DOHH2 (cell line): Measurements from ENCODE around the gene CHSY1.

Experiments
- H3F3A ChIP-seq: fragments of 200-600 bp; sonication (generic), shearing (Covaris generic); 2 replicates; pipeline ENCODE4 v1.6.0; 2016; ENCODE audit warnings: antibody characterized with exemption, mild to moderate bottlenecking; ENCODE audit not compliant: control insufficient read depth, insufficient read depth
- H3K27ac ChIP-seq: fragments of 200-600 bp; sonication (generic); 2 replicates; pipeline ENCODE4 v1.5.1; 2014; ENCODE audit warnings: low read depth, mild to moderate bottlenecking, low read length, moderate library complexity
- H3K27me3 ChIP-seq: fragments of 200-600 bp; sonication (generic); 2 replicates; pipeline ENCODE4 v1.6.1; 2014; ENCODE audit warnings: mild to moderate bottlenecking, low read length, mixed read lengths; ENCODE audit not compliant: control insufficient read depth
- H3K36me3 ChIP-seq: fragments of 200-600 bp; sonication (generic); 2 replicates; pipeline ENCODE4 v1.6.1; 2014; ENCODE audit warnings: mild to moderate bottlenecking, low read length, moderate library complexity, mixed read lengths; ENCODE audit not compliant: control insufficient read depth
- H3K4me1 ChIP-seq: fragments of 200-600 bp; sonication (generic); 2 replicates; pipeline ENCODE4 v1.6.1; 2014; ENCODE audit warnings: mild to moderate bottlenecking, low read length, mixed read lengths; ENCODE audit not compliant: control insufficient read depth
- H3K4me2 ChIP-seq: fragments of 200-600 bp; sonication (generic); 2 replicates; pipeline ENCODE4 v1.6.0; 2014; ENCODE audit warnings: mild to moderate bottlenecking, low read length, moderate library complexity
- H3K4me3 ChIP-seq: fragments of 200-600 bp; sonication (generic); 2 replicates; pipeline ENCODE4 v1.5.1; 2014; ENCODE audit warnings: mild to moderate bottlenecking, low read length, mixed read lengths
- H3K79me2 ChIP-seq: fragments of 200-600 bp; sonication (generic); 2 replicates; pipeline ENCODE4 v1.6.1; 2014; ENCODE audit warnings: mild to moderate bottlenecking, low read length, mixed read lengths; ENCODE audit not compliant: control insufficient read depth
- H3K9me2 ChIP-seq: fragments of 200-600 bp; sonication (generic); replicated peaks from 2 replicates; pipeline ENCODE4 v1.6.1; 2014; ENCODE audit warnings: mild to moderate bottlenecking, low read length, mixed read lengths; ENCODE audit not compliant: control insufficient read depth
- H3K9me3 ChIP-seq: fragments of 200-600 bp; sonication (generic); 2 replicates; pipeline ENCODE4 v1.6.1; 2014; ENCODE audit warnings: antibody characterized with exemption, low read length, mixed read lengths; ENCODE audit not compliant: control insufficient read depth, insufficient read depth
- H4K20me1 ChIP-seq: fragments of 200-600 bp; sonication (generic); 2 replicates; pipeline ENCODE4 v1.6.0; 2014; ENCODE audit warnings: low read depth, mild to moderate bottlenecking, antibody characterized with exemption, low read length, moderate library complexity; ENCODE audit not compliant: control insufficient read depth, insufficient read depth
- CTCF ChIP-seq: fragments of 200-600 bp; sonication (generic); IDR thresholded peaks from one replicate; pipeline ENCODE4 v1.5.1; 2014; ENCODE audit warnings: antibody characterized with exemption, mild to moderate bottlenecking, low read depth, low read length; ENCODE audit not compliant: poor library complexity, severe bottlenecking
- EZH2phosphoT487 ChIP-seq: fragments of 200-600 bp; sonication (generic); IDR thresholded peaks from 2 replicates; pipeline ENCODE4 v1.6.1; 2017; ENCODE audit warnings: borderline replicate concordance, mild to moderate bottlenecking, antibody characterized with exemption, low read length, moderate library complexity, mixed read lengths

Gene CHSY1

GRCh38 chr15:101193120-101193644 lies 58.7 kb downstream of the CHSY1 start:
- Histone ChIP-seq H4K20me1 (peaks cover 8% of the 10 kb centered on the region), H3K27ac (no peak overlapping the region), H3K4me2 (no peak overlapping the region), H3K9me3 (no peaks in the 10 kb centered on the region), H3K36me3 (no peaks in the 10 kb centered on the region), H3K79me2 (peaks cover 86% of the 10 kb centered on the region), H3F3A (no peaks in the 10 kb centered on the region), H3K9me2 (no peaks in the 10 kb centered on the region), H3K4me1 (no peaks in the 10 kb centered on the region), H3K4me3 (no peak overlapping the region), H3K27me3 (no peaks in the 10 kb centered on the region)
- no peak for TF ChIP-seq EZH2phosphoT487
- TF ChIP-seq CTCF = no peak

- no peak for TF ChIP-seq EZH2phosphoT487
- TF ChIP-seq CTCF = no peak
- Histone ChIP-seq H3K9me2 (no peaks in the 10 kb centered on the region), H3K27ac (no peak overlapping the region), H3K79me2 (peaks cover 86% of the 10 kb centered on the region), H4K20me1 (0 out of 2 replicates have a peak, but pooled peaks cover 2% of the 10 kb centered on the region), H3K4me1 (no peaks in the 10 kb centered on the region), H3K9me3 (no peaks in the 10 kb centered on the region), H3K27me3 (no peaks in the 10 kb centered on the region), H3F3A (no peaks in the 10 kb centered on the region), H3K4me2 (no peak overlapping the region), H3K36me3 (no peaks in the 10 kb centered on the region), H3K4me3 (no peak overlapping the region)
Measured at GRCh38 chr15:101192081-101192480, 59.8 kb downstream of the CHSY1 start.

- TF ChIP-seq EZH2phosphoT487 (no peak), CTCF (no peak)
- no peaks in the 10 kb centered on the region for H3K27me3 ChIP-seq
- no peak overlapping the region for H3K27ac ChIP-seq
- no peak overlapping the region for H3K4me2 ChIP-seq
- H3K4me3 ChIP-seq = no peak overlapping the region
- H3K4me1 ChIP-seq = no peaks in the 10 kb centered on the region
- peaks cover 2% of the 10 kb centered on the region; the same call in 1 of the 2 replicates for H4K20me1 ChIP-seq
- H3F3A ChIP-seq = no peaks in the 10 kb centered on the region
- no peaks in the 10 kb centered on the region for H3K9me2 ChIP-seq
- H3K79me2 ChIP-seq = peaks cover 82% of the 10 kb centered on the region
- no peaks in the 10 kb centered on the region for H3K36me3 ChIP-seq
- H3K9me3 ChIP-seq = no peaks in the 10 kb centered on the region
Measured at GRCh38 chr15:101191242-101191641, 60.6 kb downstream of the CHSY1 start.
